Muscle of arm (tissue), 12 donors: ENCODE measurements around the gene HRNR. TPM values are rescaled to one million over a fixed set of nuclear protein-coding genes. Genes with fewer than 3 reads are reported as not detected.

Experiments
- polyA plus RNA-seq, 12 donors: library from polyadenylated mRNA; unstranded; fragments of 120-200 nt; gene quantifications; one replicate each; pipeline ENCODE4 v1.2.1, GENCODE V29; 2013; ENCODE audit not compliant: insufficient read length in 12 of 12

HRNR gene
- polyA plus RNA-seq, 12 donors: 0.05 to 0.95 (median 0.16) TPM; not detected in 3

Other genes starting within 250 kb of the HRNR start
- gene S100A10, start 230.3 kb downstream of the HRNR start, polyA plus RNA-seq: 100 to 1,000 TPM in 11 of 12 donors, not detected in 1; 174 to 624 (median 240) TPM
- gene S100A11, start 187.2 kb downstream of the HRNR start, polyA plus RNA-seq: 100 to 1,000 TPM in 11 of 12 donors, not detected in 1; 136 to 469 (median 213) TPM
- not detected for gene TCHHL1, start 135.1 kb downstream of the HRNR start, polyA plus RNA-seq
- gene TCHH, start 108.7 kb downstream of the HRNR start, polyA plus RNA-seq: under 1 TPM in 6 of 12 donors, not detected in 6; 0.04 to 0.14 (median 0.06) TPM
- gene RPTN, start 65.0 kb downstream of the HRNR start, polyA plus RNA-seq: not detected
- gene FLG, start 101.0 kb upstream of the HRNR start, polyA plus RNA-seq: under 1 TPM in 10 of 12 donors, not detected in 2; 0.06 to 0.77 (median 0.35) TPM
- under 1 TPM in 8 of 12 donors, not detected in 4; 0.03 to 0.17 (median 0.05) TPM for gene FLG2, start 135.8 kb upstream of the HRNR start, polyA plus RNA-seq
- not detected for gene CRNN, start 190.1 kb upstream of the HRNR start, polyA plus RNA-seq